Neural cell (in vitro differentiated cells): ENCODE data around the gene ARAP2. TPM values are rescaled to one million over a fixed set of nuclear protein-coding genes. Genes with fewer than 3 reads are reported as not detected.

Experiments used
- H2AFZ ChIP-seq: fragments of 200-600, 300-800 bp; sonication (generic), shearing (Covaris generic); 2 replicates; pipeline ENCODE4 v1.6.0; 2014; ENCODE audit warnings: low read depth, mild to moderate bottlenecking, antibody characterized with exemption, low read length, moderate library complexity
- H3F3A ChIP-seq: fragments of 200-600 bp; shearing (Covaris generic); 2 replicates; pipeline ENCODE4 v1.6.1; 2016; ENCODE audit warnings: mild to moderate bottlenecking, moderate library complexity, mixed read lengths, antibody characterized with exemption, low read length; ENCODE audit not compliant: insufficient read depth, poor library complexity, severe bottlenecking
- H3K27ac ChIP-seq: fragments of 200-600, 300-800 bp; sonication (generic), shearing (Covaris generic); 2 replicates; pipeline ENCODE4 v1.5.1; 2014; ENCODE audit warnings: mild to moderate bottlenecking, low read length, moderate library complexity
- H3K27me3 ChIP-seq: fragments of 300-800, 200-600 bp; sonication (generic), shearing (Covaris generic); 2 replicates; pipeline ENCODE4 v1.6.0; 2014; ENCODE audit warnings: mild to moderate bottlenecking, low read depth, low read length, moderate library complexity; ENCODE audit not compliant: insufficient read depth
- H3K36me3 ChIP-seq: fragments of 300-800, 200-600 bp; sonication (generic), shearing (Covaris generic); 2 replicates; pipeline ENCODE4 v1.5.1; 2014; ENCODE audit warnings: mild to moderate bottlenecking, antibody characterized with exemption, low read length, moderate library complexity; ENCODE audit not compliant: insufficient read depth
- H3K4me2 ChIP-seq: fragments of 300-800, 200-600 bp; sonication (generic), shearing (Covaris generic); 2 replicates; pipeline ENCODE4 v1.6.0; 2014; ENCODE audit warnings: mild to moderate bottlenecking, low read length
- H3K4me3 ChIP-seq: fragments of 300-800, 200-600 bp; sonication (generic), shearing (Covaris generic); 2 replicates; pipeline ENCODE4 v1.5.1; 2014; ENCODE audit warnings: mild to moderate bottlenecking, low read length, moderate library complexity
- H3K79me2 ChIP-seq: fragments of 200-600 bp; shearing (Covaris generic); replicated peaks from 2 replicates; pipeline ENCODE4 v1.6.0; 2014; ENCODE audit warnings: mild to moderate bottlenecking, low read length, moderate library complexity; ENCODE audit not compliant: insufficient read depth
- H3K9ac ChIP-seq: fragments of 300-800, 200-600 bp; sonication (generic), shearing (Covaris generic); 2 replicates; pipeline ENCODE4 v1.6.1; 2016; ENCODE audit warnings: mild to moderate bottlenecking, low read length, mixed read lengths
- H3K9me2 ChIP-seq: fragments of 200-600 bp; shearing (Covaris generic); 2 replicates; pipeline ENCODE4 v1.6.1; 2016; ENCODE audit warnings: mild to moderate bottlenecking, low read length, mixed read lengths; ENCODE audit not compliant: insufficient read depth
- H3K9me3 ChIP-seq: fragments of 200-600, 300-800 bp; sonication (generic), shearing (Covaris generic); 2 replicates; pipeline ENCODE4 v1.6.1; 2016; ENCODE audit warnings: mild to moderate bottlenecking, mixed run types, low read length, moderate library complexity, mixed read lengths
- H4K20me1 ChIP-seq: fragments of 200-600 bp; shearing (Covaris generic); 2 replicates; pipeline ENCODE4 v1.6.1; 2016; ENCODE audit warnings: mild to moderate bottlenecking, mixed run types; ENCODE audit not compliant: insufficient read depth
- CTCF ChIP-seq: fragments of 450-650 bp; IDR thresholded peaks from 2 replicates; pipeline ENCODE4 v1.5.1; 2014; ENCODE audit warnings: antibody characterized with exemption, mild to moderate bottlenecking, moderate library complexity; ENCODE audit not compliant: poor library complexity, severe bottlenecking
- EP300 ChIP-seq: fragments of 450-650 bp; conservative IDR thresholded peaks from 2 replicates; pipeline ENCODE4 v1.6.1; 2014; ENCODE audit warnings: antibody characterized with exemption, mild to moderate bottlenecking, moderate library complexity; ENCODE audit not compliant: poor library complexity, severe bottlenecking
- EZH2 ChIP-seq: fragments of 200-600, 300-800 bp; shearing (Covaris generic), sonication (generic); IDR thresholded peaks from 2 replicates; pipeline ENCODE4 v1.6.1; 2014; ENCODE audit warnings: antibody characterized with exemption, low read length, borderline replicate concordance, mild to moderate bottlenecking; ENCODE audit not compliant: insufficient read depth, poor library complexity, severe bottlenecking
- MXI1 ChIP-seq: fragments of 450-650 bp; conservative IDR thresholded peaks from 2 replicates; pipeline ENCODE4 v1.6.1; 2014; ENCODE audit warnings: antibody characterized with exemption, mild to moderate bottlenecking; ENCODE audit not compliant: poor library complexity, severe bottlenecking
- POLR2AphosphoS5 ChIP-seq: IDR thresholded peaks from 2 replicates; pipeline ENCODE4 v1.6.1; 2012
- RAD21 ChIP-seq: fragments of 450-650 bp; conservative IDR thresholded peaks from 2 replicates; pipeline ENCODE4 v1.6.1; 2014; ENCODE audit warnings: antibody characterized with exemption, mild to moderate bottlenecking, moderate library complexity
- REST ChIP-seq: IDR thresholded peaks from 2 replicates; pipeline ENCODE4 v1.6.1; 2012; ENCODE audit warnings: borderline replicate concordance
- SMC3 ChIP-seq: fragments of 450-650 bp; conservative IDR thresholded peaks from 2 replicates; pipeline ENCODE4 v1.6.1; 2014; ENCODE audit warnings: antibody characterized with exemption, mild to moderate bottlenecking, moderate library complexity; ENCODE audit not compliant: poor library complexity
- TAF1 ChIP-seq: IDR thresholded peaks from 2 replicates; pipeline ENCODE4 v1.6.1; 2012; ENCODE audit warnings: low read depth
- polyA plus RNA-seq: library from polyadenylated mRNA; depleted of rRNA; stranded (reverse); fragments of >200 nt; gene quantifications from 2 replicates; pipeline ENCODE4 v1.2.3, GENCODE V29; 2014

ARAP2 gene
- polyA plus RNA-seq, 1 donor from 2014 or later: 2.1 TPM

- no peak overlapping the region for H3K4me3 ChIP-seq
- no peak overlapping the region for H3K27ac ChIP-seq
- H3K79me2 ChIP-seq: no peaks in the 10 kb centered on the region
- no peaks in the 10 kb centered on the region for H3K9me2 ChIP-seq
- no peaks in the 10 kb centered on the region for H3K9me3 ChIP-seq
- no peaks in the 10 kb centered on the region for H3K36me3 ChIP-seq
- no peak overlapping the region for H2AFZ ChIP-seq
- TF ChIP-seq EZH2: no peak
- TF ChIP-seq SMC3: no peak
- no peaks in the 10 kb centered on the region for H4K20me1 ChIP-seq
- H3F3A ChIP-seq: no peaks in the 10 kb centered on the region
- H3K27me3 ChIP-seq: no peaks in the 10 kb centered on the region
- H3K9ac ChIP-seq: no peak overlapping the region
- no peak overlapping the region for H3K4me2 ChIP-seq
These were observed 152.3 kb downstream of the ARAP2 start for GRCh38 chr4:36091997-36092396.

- Histone ChIP-seq H3K4me3 (no peak overlapping the region), H4K20me1 (no peaks in the 10 kb centered on the region), H3K9ac (no peak overlapping the region), H3K4me2 (no peak overlapping the region), H3K36me3 (no peaks in the 10 kb centered on the region), H3K79me2 (no peaks in the 10 kb centered on the region), H3K27ac (no peak overlapping the region), H3K9me3 (no peaks in the 10 kb centered on the region), H3K27me3 (no peaks in the 10 kb centered on the region), H3K9me2 (no peaks in the 10 kb centered on the region), H2AFZ (no peak overlapping the region), H3F3A (no peaks in the 10 kb centered on the region)
- TF ChIP-seq CTCF (no peak), REST (no peak), MXI1 (no peak), EZH2 (no peak), RAD21 (no peak), EP300 (no peak), TAF1 (no peak), POLR2AphosphoS5 (no peak), SMC3 (no peak)
These were observed 155.8 kb downstream of the ARAP2 start for GRCh38 chr4:36088542-36088941.

- Histone ChIP-seq H3K9me2 (no peaks in the 10 kb centered on the region), H3K36me3 (no peaks in the 10 kb centered on the region), H3K27me3 (no peaks in the 10 kb centered on the region), H3F3A (no peaks in the 10 kb centered on the region), H3K9me3 (no peaks in the 10 kb centered on the region), H3K9ac (no peak overlapping the region), H4K20me1 (no peaks in the 10 kb centered on the region), H3K79me2 (no peaks in the 10 kb centered on the region), H3K4me3 (no peak overlapping the region), H3K4me2 (no peak overlapping the region), H2AFZ (no peak overlapping the region), H3K27ac (no peak overlapping the region)
- no peak for TF ChIP-seq POLR2AphosphoS5
- TF ChIP-seq TAF1: no peak
- no peak for TF ChIP-seq MXI1
- no peak for TF ChIP-seq REST
- TF ChIP-seq SMC3: no peak
- no peak for TF ChIP-seq CTCF
- TF ChIP-seq EP300: no peak
- no peak for TF ChIP-seq EZH2
- no peak for TF ChIP-seq RAD21
These were observed 158.0 kb downstream of the ARAP2 start for GRCh38 chr4:36086261-36086786.
